Stimulated activated CD4-positive, alpha-beta T cell treated with anti-CD3 and anti-CD28 coated beads, Interleukin-4, amount 100 ng/mL, for 1 hour (primary cell): Measurements from ENCODE around the gene SFTPB.
"Not testable (repeated sequence)": the region's sequence is repeated elsewhere in the genome, so short reads cannot be mapped to it uniquely, and the experiment has no call there.

Source experiments
- DNase-seq: peaks from one replicate; pipeline ENCODE4 v3.0.0-alpha.2; 2020

Gene SFTPB

DNA sequence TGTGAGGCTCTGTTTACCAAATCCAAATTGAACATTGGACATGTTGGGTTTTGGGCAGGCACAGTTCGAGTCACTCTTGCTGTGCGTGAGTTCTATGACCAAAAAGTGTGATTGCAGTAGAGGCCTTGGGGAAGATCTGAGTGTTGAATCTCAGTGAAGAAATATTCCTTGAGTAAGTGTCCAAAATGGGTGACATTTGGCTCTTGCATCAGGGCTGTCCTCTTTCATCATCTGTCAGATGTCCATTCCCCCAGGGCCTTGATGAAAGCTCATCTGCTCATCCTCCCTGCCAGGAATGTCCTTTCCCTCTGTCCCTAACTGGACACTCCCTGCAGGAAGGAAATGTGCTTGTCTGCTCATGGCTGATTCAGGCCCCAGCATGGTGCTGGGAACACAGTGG is 6.4 kb upstream of the SFTPB start:
- no peak for DNase-seq

DNA sequence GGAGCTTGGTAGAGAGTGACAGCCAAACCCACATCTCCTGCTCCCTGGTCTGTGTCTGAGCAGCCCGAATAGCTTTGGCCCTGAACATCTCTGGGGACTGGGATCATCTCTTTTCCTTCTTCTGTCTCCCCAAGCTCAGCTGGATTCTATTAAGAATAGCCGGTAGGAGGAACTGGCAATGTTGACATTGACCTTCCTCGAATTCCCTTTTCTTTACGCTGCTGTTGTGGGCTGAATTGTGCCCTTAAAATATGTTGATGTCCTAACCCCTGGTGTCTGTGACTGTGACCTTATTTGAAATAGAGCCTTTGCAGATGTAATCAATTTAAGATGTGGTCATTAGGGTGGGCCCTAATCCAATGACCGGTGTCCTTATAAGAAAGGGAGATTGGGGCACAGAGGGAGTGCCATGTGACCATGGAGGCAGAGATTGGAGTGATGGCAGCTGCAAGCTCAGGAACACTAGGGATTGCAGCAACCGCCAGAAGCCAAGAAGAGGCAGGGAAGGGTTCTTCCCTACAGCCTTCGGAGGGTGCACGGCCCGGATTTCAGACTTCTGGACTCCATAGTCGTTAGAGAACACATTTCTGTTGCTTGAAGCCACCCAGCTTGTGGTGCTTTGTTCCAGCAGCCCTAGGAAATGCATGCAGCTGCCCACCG is 5.8 kb upstream of the SFTPB start:
- no peak for DNase-seq

DNA sequence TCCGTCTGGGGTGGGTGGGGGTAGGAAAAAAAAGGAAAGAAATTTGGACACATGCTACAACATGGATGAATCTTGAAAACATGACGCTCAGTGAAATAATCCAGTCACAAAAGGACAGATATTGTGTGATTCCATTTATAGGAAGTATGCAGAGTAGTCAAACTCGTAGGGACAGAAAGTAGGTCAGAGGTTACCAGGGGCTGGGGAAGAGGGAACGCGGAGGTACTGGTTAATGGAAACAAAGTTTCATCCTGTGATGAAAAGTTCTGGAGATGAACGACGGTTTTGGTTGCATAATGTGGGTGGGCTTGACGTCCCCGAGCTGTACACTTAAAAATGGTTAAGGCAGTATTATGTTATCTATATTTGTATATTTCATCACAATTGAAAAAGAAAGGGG is 4.5 kb upstream of the SFTPB start:
- DNase-seq = no peak

DNA sequence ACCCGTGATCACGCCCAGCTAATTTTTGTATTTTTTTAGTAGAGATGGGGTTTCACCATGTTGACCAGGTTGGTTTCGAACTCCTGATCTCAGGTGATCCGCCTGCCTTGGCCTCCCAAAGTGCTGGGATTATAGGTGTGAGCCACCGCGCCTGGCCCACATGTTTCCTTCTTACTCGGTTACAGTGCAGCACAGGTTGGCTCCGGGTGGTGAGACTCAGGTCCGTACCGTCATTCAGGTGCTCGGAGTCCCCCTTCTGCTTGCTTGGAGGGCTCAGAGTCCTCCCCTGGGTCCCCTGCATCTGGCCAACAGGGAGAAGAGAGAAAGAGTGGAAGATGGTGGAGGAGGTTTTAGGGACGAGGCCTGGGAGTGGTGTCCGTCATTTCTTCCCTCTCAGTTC is 2.4 kb upstream of the SFTPB start:
- DNase-seq = not testable (repeated sequence)

DNA sequence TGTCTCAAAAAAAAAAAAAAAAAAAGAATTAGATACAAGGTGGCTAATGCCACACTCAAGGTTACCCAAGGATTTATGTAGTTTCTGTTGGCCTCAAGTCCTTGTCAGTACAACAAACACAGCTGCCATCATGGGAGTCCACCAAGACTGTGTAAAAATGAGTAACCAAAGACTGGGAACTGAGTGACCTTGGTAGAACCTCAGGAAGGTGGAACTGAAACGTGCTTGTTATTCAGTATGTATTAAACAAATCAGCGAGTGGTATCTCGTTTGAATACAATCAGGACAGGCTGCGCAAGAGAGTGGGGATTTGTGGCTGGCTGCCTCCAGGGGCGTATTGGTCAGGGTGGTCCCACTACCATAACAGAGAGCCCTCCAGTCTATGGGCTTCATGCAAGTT is 1.6 kb upstream of the SFTPB start:
- no peak for DNase-seq

DNA sequence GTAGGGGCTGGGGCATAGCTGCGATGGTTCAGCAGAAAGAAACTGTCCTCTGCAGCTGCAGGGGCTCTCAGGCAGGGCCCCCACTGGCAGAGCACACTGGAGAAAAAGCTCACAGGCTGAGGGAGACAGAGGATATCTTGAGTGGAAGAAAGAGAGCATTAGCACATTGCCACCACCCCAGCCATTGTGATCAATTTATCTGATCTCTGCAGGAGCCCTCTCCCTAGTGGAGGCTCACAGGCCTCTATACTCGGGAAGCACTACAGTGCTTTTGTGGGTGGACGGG is 801 bp upstream of the SFTPB start:
- DNase-seq = no peak

DNA sequence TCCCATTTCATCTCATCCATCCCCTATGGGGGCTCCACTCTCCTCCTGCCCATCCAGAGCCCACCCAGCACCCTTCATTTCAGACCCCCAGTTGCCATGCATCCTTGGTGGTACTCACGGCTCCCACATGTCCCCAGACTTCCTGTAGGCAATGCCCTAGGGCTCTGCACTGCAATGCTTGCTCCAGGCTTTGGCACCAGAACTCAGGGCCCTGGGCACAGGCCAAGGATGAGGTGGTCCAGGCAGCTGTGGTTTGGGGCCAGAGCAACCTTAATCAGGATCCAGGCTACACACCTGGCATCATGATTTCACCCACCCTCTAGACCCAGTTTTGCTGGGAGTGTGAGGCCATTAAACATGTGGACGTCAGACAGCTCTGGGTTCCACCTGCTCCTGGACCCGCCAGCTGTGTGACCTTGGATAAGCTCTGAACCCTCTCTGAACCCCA is 414 bp downstream of the SFTPB start:
- no peak for DNase-seq

DNA sequence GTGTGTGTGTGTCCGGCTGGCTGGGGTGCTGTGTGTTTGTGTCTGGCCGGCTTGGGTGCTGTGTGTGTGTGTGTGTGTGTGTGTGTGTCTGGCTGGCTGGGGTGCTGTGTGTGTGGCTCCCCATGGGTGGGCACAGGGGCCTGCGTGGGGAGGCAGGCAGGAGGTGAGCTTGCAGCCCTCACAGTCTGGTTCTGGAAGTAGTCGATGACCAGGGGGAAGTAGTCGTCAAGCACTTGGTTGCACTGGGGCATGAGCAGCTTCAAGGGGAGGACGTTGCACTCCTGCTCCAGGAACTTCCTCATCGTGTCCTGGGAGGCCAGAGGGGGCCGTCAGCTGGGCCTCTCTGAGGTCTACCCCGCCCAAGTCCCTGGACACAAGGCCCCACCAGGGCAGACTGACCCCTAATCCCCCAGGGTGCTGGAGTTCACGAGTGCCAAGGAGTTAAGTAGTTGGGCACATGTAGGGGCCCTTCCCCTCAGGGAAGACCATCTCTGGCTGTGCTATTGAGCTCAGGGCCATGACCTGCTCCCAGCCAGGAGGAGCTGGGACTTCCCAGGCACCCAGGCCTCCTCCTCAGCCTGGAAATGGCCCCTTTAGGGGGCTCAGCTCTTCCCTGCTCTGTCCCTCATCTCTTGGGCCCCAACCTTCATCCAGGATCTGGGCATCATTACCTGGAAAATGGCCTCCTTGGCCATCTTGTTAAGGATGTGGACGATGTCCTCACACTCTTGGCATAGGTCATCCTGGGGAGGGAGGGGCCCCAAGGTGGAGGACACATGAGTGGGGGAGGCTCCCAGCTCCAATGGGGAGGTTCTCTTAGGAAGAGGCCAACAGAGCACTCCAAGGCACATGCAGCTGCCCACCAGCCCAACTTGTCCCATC is 1.3 kb downstream of the SFTPB start:
- DNase-seq = no peak

DNA sequence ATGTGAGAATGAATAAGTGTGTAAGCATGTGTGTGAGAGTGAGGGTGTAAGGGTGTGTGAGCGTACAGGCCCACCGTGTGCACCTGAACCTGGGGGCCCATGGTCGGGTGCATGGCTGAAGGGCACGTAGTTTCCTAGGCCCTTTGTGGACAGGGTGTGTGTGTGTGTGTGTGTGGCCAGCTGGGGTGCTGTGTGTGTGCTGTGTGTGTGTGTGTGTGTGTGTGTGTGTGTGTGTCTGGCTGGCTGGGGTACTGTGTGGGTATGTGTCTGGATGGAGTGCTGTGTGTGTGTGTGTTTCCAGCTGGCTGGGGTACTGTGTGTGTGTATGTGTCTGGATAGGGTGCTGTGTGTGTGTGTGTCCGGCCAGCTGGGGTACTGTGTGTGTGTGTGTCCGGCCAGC is 2.0 kb downstream of the SFTPB start:
- DNase-seq = no peak

DNA sequence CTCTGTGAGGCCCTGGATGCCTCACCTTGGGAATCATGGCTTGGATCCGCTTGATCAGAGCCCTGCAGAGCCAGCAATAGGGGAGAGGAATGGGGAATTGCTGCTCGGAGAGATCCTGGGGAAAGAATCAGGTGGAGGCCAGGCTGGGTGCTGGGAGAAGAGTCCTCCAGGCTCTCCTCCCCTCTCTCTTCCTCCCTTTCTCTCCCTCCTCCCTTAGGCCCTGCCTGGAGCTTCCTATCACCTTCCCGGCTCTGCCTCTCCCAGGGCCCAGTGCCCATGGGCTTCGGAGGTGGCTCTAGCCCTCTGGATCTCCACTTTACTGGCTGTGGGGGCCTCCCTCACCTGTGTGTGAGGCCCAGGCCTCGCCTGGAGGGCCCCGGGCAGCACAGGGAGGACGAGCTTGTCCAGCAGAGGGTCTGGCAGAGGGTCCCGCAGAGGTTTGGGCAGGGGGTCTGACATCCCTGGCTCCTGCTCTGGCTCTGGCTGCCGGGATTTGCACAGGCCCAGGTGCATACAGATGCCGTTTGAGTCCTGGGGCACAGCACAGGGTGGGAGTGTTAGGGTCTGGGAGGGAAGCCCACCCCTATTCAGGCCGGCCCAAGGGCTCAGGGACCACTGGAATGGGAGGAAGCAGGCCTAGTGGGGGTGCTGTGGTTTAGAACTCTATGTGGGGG is 2.6 kb downstream of the SFTPB start:
- DNase-seq = no peak

DNA sequence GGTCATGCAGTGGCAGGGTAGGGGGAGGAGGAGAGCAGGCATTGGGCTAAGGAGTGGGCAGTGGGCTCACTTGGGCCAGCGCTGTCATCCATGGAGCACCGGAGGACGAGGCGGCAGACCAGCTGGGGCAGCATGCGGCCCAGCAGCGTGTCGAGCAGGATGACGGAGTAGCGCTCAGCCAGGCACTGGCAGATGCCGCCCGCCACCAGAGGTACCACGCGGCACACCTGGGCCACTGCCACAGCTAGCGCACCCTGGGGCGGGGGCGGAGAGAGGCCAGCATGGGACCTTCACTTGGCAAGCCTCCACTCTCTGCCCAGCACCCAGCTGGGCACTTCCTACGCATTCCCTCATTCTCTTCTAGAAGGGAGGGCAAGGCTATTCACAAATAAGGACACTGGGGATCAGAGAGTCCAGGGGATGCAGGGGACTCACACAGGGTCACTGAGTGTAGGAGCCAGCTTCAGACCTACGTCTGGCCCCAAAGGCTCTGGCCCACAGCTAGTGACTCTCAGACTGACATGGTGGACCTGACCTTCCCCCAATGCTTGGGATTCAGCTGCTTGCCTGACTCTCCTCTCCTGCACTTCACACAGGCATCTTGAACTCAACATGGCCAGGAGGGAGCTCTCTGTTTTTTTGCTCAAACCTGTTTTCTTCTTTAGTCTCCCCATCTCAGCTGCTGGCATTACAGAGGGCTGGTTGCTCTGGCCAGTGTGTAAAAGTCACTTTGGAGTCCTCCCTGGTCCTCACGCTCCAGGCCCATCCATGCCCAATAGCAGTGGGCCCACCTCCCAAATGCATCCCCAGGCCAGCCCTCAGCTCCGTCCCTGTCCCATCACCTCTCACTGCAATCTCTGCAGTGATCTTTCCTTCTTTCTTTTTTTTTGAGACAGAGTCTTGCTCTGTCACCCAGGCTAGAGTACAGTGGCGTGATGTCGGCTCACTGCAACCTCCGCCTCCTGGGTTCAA is 4.1 kb downstream of the SFTPB start:
- no peak for DNase-seq

DNA sequence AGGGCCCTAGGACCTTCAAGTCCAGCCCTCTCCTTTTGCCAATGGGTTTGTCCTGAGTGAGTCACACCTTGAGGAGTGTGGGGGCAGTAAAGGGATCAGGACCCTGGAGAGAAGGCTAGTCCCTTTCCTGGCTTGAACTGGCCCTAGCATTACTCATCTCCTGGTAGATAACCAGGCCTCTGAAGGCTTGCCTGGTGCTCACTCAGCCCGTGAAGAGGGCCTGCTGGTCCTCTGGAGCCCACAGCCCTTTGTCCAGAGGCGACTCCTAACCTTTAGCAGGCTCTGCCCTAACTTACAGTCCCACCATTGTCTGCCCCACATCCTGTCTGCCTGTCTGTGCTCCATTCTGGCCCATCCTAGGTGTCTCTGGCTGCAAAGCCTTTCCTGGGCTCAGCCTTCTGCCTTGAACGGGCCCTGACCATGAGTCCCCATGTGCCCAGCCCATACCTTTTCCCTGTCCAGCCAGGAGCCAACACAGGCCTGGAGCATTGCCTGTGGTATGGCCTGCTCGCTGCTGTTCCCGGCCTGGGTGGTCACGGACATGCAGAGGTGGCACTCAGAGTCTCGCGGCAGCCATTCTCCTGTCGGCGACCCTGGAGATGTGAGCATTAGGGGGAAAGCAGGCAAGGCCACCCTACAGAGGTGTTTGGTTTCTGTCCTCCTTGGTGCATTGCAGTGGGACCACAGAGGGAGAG is 5.0 kb downstream of the SFTPB start:
- DNase-seq = no peak

DNA sequence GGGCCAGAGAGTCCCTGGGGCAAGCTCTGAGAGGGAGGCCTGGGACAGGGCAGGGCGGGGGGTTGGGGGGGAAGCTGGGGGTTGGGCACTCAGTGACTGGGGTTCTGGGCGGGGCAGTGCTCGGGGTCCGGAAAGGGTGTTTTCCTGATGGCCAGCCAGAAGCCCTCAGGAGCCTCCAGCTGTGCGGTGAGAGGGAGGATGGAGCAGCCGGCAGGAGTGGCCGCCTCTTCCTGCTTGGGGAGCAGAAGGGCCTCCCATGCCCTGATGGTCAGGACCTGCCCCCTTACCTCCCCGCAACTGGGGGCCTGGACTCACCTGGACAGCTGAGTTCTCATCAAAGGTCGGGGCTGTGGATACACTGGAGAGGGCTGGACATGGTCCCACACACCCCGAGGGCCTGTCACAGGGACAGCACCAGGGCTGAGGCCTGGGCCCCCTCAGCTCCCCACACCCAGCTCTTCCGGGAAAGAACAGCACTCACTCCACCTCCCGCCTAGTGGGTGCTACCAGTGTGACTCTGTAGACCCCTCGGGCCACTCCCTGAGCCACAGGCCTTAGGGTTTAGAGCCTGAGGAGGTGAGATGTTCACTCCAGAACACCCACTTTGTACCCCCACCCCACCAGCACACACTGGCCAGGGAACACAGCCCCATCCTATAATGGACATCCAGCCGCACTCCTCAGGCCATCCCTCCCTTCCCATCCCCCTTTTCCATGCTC is 6.7 kb downstream of the SFTPB start:
- no peak for DNase-seq

DNA sequence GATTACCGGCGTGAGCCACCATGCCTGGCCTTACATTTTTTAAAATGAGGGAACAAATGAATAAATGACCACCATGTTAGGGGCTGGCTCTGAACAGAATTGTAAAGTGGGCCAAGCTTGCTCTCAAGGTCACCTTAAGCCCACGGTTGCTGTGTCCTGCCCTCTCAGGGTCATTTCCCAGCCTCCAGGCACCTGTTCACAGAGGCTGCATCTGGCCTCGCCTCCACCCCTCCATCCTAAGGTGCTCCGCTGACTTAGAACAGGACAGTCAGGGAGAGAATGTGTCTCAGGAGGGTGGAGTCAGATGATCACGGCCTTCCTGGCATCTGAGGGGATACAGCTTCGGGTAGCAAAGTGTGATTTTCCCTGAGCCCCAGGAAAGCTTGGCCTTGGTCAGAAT is 7.3 kb downstream of the SFTPB start:
- DNase-seq = no peak

DNA sequence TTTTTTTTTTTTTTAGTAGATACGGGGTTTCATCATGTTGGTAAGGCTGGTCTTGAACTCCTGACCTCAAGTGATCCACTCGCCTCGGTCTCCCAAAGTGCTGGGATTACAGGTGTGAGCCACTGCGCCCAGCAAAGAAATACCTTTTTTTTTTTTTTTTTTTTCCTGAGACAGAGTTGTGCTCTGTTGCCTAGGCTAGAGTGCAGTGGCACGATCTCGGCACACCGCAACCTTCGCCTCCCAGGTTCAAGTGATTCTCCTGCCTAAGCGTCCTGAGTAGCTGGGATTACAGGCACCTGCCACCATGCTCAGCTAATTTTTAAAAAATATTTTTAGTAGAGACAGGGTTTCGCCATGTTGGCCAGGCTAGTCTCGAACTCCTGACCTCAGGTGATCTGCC is 7.7 kb downstream of the SFTPB start:
- DNase-seq = not testable (repeated sequence)

DNA sequence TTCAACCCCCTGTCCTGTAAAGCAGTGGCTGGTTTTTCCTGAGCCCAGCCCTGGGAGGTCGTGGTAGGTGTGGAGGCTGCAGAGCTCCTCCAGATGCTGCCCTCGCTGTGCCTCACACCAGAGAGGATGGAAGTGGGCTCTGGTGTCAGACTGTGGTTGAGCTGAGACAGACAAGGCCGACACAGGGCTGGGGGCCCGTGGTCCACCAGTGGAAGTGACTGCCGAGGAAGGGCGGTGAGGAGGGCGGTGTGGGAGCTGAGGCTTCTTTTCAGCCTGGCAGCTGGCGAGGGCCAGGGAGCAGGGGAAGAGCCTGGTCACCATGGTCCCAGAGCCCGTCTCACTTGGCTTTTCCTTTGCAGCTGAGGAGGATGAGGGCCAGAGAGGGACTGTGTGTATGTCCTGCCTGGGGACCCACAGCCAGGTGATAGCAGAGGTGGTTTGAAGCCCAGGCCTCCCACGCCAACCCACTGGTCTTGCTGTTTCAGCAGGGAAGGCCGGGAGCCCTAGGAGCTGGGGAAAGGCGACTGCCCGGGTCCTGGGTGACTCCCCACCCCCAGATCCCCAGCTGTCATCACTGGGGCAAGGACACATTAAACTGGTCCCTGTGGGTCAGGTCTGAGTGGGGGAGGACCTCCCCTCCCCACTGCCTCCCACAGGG is 8.5 kb downstream of the SFTPB start:
- no peak for DNase-seq

DNA sequence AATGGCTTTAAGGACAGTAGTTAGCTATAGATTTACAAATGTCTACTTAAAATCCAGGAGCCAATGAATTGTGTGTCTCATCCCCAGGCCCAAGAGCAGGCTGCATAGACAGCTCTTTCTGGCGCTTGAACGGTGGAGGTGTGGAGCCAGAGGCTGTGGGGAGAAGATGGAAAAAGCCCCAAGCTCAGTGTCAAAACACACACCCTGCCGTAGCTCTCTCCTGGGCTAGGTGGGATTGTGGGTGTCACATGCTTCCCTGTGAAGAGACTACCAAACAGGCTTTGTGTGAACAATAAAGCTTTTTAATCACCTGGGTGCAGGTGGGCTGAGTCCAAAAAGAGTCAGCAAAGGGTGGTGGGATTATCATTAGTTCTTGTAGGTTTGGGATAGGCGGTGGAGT is 10.6 kb downstream of the SFTPB start:
- not testable (repeated sequence) for DNase-seq

DNA sequence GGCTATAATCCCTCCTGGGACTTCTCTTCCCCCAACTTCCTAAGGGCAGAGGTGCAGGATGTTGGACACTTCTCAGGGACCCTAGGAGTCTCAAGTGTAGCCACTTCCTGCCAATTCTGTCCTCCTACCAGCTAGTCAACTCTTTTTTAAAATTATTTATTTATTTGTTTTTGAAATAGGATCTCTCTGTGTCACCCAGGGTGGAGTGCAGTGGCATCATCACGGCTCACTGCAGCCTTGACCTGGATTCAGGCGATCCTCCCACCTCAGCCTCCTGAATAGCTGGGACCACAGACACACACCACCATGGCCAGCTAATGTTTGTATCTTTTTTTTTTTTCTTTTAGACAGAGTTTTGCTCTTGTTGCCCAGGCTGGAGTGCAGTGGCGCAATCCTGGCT is 11.5 kb downstream of the SFTPB start:
- DNase-seq = no peak

DNA sequence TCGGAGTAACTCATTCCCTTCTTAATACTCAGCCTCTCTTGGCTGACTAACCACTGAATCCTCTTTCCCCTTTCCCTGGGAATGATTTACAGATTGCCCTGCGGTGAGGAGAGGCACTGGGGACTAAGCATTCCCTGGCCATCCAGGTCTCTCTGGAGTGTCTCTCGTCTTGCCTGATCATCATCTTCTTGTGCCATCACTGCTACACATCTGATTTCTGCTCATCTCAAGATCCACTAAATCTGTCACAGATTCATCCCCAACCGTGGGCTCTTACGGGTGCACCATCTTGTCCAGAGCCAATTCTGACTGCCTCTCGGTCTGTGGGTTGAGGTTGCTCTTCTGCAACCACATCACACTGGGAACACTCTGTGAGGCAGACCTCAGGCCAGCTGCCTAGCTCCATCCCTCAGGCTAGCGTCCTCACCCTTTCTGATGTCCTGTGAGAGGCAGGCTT is 12.0 kb downstream of the SFTPB start:
- no peak for DNase-seq

DNA sequence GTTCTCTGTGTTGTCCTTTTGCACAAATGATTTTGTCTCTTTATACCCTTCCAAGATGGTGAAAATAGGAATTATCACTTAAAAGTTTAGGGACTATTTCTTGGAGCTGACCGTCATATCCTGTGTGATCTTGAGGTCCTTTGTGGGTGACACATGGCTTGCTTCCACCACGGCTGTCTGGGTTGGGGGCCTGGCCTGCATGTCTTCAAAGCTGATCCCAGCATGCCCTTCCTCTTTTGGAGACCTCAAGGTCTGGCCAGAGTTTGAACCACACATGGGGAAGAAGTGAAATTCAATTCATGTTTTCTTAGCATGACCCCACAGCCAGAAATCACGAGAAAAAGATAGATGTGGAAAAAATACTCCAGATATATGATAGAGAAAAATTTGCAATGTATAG is 14.0 kb downstream of the SFTPB start:
- DNase-seq = no peak

DNA sequence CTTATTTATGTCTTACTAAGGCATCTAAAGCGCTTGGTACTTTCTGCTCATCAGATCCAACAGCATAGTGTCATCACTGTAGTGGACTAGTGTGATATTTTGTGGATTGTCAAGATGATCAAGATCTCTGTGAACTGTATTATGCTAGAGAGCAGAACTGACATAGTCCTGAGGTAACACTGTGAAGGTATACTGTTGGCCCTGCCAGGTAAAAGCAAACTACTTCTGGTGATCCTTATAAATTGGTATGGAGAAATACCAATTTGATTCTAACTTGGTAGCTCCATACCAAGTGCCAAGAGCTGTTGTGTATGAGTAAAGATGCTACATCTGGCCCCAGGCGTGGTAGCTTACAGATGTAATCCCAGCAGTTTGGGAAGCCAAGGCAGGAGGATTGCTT is 15.9 kb downstream of the SFTPB start:
- no peak for DNase-seq
